Measurements from ENCODE around the gene HTT. TPM values are rescaled to one million over a fixed set of nuclear protein-coding genes. Genes with fewer than 3 reads are reported as not detected.
A peak's percentile ranks its signal among the peaks of the same experiment; 100 is the strongest.

HTT gene
- total RNA-seq, 1 donor from 2014 or later = 20.0 TPM

- H3K27me3 ChIP-seq (ENCODE audit: low read depth) = no peaks in the 10 kb centered on the region
- no peak for DNase-seq
- H3K36me3 ChIP-seq = peaks cover 58% of the 10 kb centered on the region
- TF ChIP-seq CTCF (IDR thresholded peaks at IDR 0.05; ENCODE audit: borderline replicate concordance) = no peak
- intact Hi-C loops (cut with micrococcal nuclease) = no loop called here
- H3K27ac ChIP-seq (replicated peaks) = no peak overlapping the region
- no peaks in the 10 kb centered on the region for H3K9me3 ChIP-seq (replicated peaks)
- H3K4me1 ChIP-seq = peaks cover 8% of the 10 kb centered on the region
- H3K4me3 ChIP-seq = no peak overlapping the region
Observed at GRCh38 chr4:3196670-3197359, 122.3 kb downstream of the HTT start.

DNA sequence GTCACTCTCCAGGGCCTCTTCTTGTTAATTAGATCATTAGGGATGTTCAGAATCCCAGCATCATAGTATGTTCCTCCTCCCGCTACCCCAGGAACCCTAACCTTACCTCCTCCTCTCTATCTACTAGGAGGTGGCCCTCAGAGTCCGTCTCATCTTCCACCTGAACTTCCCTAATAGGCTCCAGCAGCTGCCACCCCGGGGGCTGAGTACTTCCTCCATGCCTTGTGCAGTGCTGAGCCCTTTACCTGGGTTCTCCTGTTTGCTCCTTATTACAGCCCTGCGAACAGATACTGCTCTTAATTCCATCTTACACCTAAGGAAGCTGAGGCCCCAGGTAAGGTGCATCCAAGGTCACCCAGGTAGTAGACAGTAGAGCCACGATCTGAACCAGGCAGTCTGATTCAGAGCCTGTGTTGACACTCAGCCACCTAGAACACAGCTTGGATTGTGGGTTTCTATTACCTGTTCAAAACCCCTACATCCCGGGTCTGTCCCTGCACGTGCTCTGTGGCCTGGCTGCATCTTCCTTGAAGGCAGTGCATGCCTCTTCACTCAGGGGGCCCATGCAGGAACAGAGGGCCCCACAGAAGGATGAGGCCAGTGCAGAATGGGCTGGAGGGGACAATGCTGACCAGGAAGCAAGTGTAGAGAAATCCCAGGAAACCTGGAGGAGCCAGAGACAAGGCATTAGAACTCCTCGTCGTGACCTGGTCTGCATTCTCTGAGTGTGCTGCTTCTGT lies 123.1 kb downstream of the HTT start:
- H3K27ac ChIP-seq (replicated peaks) = no peak overlapping the region
- peaks cover 9% of the 10 kb centered on the region for H3K4me1 ChIP-seq
- no peaks in the 10 kb centered on the region for H3K27me3 ChIP-seq (ENCODE audit: low read depth)
- intact Hi-C loops (cut with micrococcal nuclease) = no loop called here
- peaks cover 58% of the 10 kb centered on the region for H3K36me3 ChIP-seq
- no peak overlapping the region for H3K4me3 ChIP-seq
- no peaks in the 10 kb centered on the region for H3K9me3 ChIP-seq (replicated peaks)
- no peak for TF ChIP-seq CTCF (IDR thresholded peaks at IDR 0.05; ENCODE audit: borderline replicate concordance)
- no peak for DNase-seq

DNA sequence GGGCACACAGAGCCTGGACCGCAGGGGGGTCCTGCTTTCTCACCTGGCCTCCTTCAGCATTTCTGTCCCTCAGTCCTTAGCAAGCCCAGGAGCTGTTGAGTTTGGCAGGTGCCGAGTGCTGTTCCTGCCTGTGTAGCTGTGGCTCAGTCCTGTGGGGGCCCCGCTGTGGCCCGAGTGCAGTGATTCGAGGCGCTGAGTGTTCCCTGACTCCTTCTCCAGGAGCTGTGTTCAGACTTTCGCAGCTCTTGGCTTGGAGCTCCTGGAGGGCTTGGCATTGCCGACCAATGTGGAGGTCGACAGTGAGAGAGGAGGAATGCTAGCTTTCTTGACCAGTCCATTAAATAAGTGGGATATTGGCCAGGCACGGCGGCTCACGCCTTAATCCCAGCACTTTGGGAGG lies 124.4 kb downstream of the HTT start:
- intact Hi-C loops (cut with micrococcal nuclease) = no loop called here
- Histone ChIP-seq H3K4me1 (peaks cover 16% of the 10 kb centered on the region), H3K36me3 (peaks cover 52% of the 10 kb centered on the region), H3K27ac (replicated peaks) (no peak overlapping the region), H3K27me3 (ENCODE audit: low read depth) (no peaks in the 10 kb centered on the region), H3K9me3 (replicated peaks) (no peaks in the 10 kb centered on the region), H3K4me3 (no peak overlapping the region)
- no peak for DNase-seq
- no peak for TF ChIP-seq CTCF (IDR thresholded peaks at IDR 0.05; ENCODE audit: borderline replicate concordance)

DNA sequence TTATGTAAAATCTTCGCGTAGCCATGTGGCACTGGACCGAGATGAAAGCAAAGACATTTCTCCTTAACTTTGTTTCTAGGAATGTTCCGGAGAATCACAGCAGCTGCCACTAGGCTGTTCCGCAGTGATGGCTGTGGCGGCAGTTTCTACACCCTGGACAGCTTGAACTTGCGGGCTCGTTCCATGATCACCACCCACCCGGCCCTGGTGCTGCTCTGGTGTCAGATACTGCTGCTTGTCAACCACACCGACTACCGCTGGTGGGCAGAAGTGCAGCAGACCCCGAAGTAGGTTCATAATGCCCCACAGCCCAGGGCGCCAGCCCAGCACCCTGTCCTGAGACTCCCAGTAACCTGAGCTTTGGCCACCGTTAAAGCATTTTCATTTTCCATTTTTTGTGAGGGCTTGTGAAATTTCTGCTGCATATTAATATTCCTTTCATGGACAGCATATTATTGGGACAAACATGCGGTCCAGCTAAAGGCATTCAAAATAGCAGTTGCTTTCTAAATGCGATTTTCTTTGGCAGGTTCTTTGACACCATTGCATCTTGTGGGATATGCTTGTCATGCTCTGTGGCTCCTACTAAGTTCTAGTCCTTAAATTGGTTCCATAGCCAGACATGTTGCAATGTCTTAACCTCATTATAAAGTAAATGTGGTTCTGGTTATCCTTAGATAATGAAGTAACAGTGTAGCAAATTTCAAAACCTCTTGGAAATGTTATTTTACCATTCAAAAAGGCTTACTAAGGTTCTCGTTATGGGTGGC lies 125.4 kb downstream of the HTT start:
- DNase-seq = no peak
- Histone ChIP-seq H3K9me3 (replicated peaks) (no peaks in the 10 kb centered on the region), H3K27me3 (ENCODE audit: low read depth) (no peaks in the 10 kb centered on the region), H3K4me3 (no peak overlapping the region), H3K27ac (replicated peaks) (peak overlapping the region; percentile 43), H3K36me3 (peaks cover 47% of the 10 kb centered on the region), H3K4me1 (peaks cover 16% of the 10 kb centered on the region)
- TF ChIP-seq CTCF (IDR thresholded peaks at IDR 0.05; ENCODE audit: borderline replicate concordance) = no peak
- intact Hi-C loops (cut with micrococcal nuclease) = no loop called here

- TF ChIP-seq CTCF (IDR thresholded peaks at IDR 0.05; ENCODE audit: borderline replicate concordance) = no peak
- intact Hi-C loops (cut with micrococcal nuclease) = no loop called here
- DNase-seq = no peak
- Histone ChIP-seq H3K27ac (replicated peaks) (peak overlapping the region; percentile 43), H3K27me3 (ENCODE audit: low read depth) (no peaks in the 10 kb centered on the region), H3K36me3 (peaks cover 42% of the 10 kb centered on the region), H3K4me3 (no peak overlapping the region), H3K9me3 (replicated peaks) (no peaks in the 10 kb centered on the region), H3K4me1 (peaks cover 16% of the 10 kb centered on the region)
Observed at GRCh38 chr4:3200423-3201090, 126.1 kb downstream of the HTT start.
